ENCODE results near the gene RSPO3.

The RSPO3 gene

GRCh38 chr6:127080081-127080480 lies 38.4 kb upstream of the RSPO3 start:
- no peak for DNase-seq
- Histone ChIP-seq H3K9me3 (ENCODE audit: control extremely low read depth in 1 of 5, control insufficient read depth in 4 of 5, insufficient read depth in 2 of 5, low read depth in 1 of 5, low read length in 4 of 5) (no peaks in the 10 kb centered on the region), H3K4me3 (ENCODE audit: control insufficient read depth in 1 of 7, extremely low read depth in 1 of 7, insufficient read depth in 4 of 7, low read depth in 2 of 7, low read length in 6 of 7) (no peak overlapping the region), H3K4me1 (ENCODE audit: control extremely low read depth in 1 of 4, control insufficient read depth in 4 of 4, insufficient read depth in 4 of 4, low read length in 3 of 4) (no peaks in the 10 kb centered on the region), H3K36me3 (ENCODE audit: control insufficient read depth in 4 of 4, insufficient read depth in 4 of 4, low read length in 3 of 4) (no peaks in the 10 kb centered on the region), H3K27ac (ENCODE audit: insufficient read depth in 1 of 2, low read depth in 1 of 2, low read length in 2 of 2, poor library complexity in 1 of 2, severe bottlenecking in 2 of 2) (no peak overlapping the region), H3K27me3 (replicated peaks in 2 of 5; ENCODE audit: control insufficient read depth in 4 of 5, insufficient read depth in 5 of 5, low read length in 4 of 5) (peaks cover 0 to 3% (median 2%) of the 10 kb centered on the region in 5 experiments)
- POLR2A ChIA-PET, result no interaction called here
- WGBS (ENCODE audit: insufficient coverage), result 100% methylated on average over 3 of the region's 3 CpGs
- CTCF ChIA-PET, result no interaction called here

GRCh38 chr6:127083231-127083962 lies 35.1 kb upstream of the RSPO3 start:
- peaks cover 0 to 3% (median 2%) of the 10 kb centered on the region in 5 experiments for H3K27me3 ChIP-seq (replicated peaks in 2 of 5; ENCODE audit: control insufficient read depth in 4 of 5, insufficient read depth in 5 of 5, low read length in 4 of 5)
- DNase-seq, result no peak
- no peak overlapping the region for H3K27ac ChIP-seq (ENCODE audit: insufficient read depth in 1 of 2, low read depth in 1 of 2, low read length in 2 of 2, poor library complexity in 1 of 2, severe bottlenecking in 2 of 2)
- H3K9me3 ChIP-seq (ENCODE audit: control extremely low read depth in 1 of 5, control insufficient read depth in 4 of 5, insufficient read depth in 2 of 5, low read depth in 1 of 5, low read length in 4 of 5), result no peaks in the 10 kb centered on the region
- ChIA-PET CTCF (no interaction called here), POLR2A (no interaction called here)
- H3K36me3 ChIP-seq (ENCODE audit: control insufficient read depth in 4 of 4, insufficient read depth in 4 of 4, low read length in 3 of 4), result no peaks in the 10 kb centered on the region
- 92% methylated on average over 1 of the region's 2 CpGs for WGBS (ENCODE audit: insufficient coverage)
- H3K4me3 ChIP-seq (ENCODE audit: control insufficient read depth in 1 of 7, extremely low read depth in 1 of 7, insufficient read depth in 4 of 7, low read depth in 2 of 7, low read length in 6 of 7), result no peak overlapping the region
- H3K4me1 ChIP-seq (ENCODE audit: control extremely low read depth in 1 of 4, control insufficient read depth in 4 of 4, insufficient read depth in 4 of 4, low read length in 3 of 4), result no peaks in the 10 kb centered on the region

- H3K4me3 ChIP-seq (ENCODE audit: control insufficient read depth in 1 of 7, extremely low read depth in 1 of 7, insufficient read depth in 4 of 7, low read depth in 2 of 7, low read length in 6 of 7), result no peak overlapping the region
- CTCF ChIA-PET, result no interaction called here
- POLR2A ChIA-PET, result no interaction called here
- H3K4me1 ChIP-seq (ENCODE audit: control extremely low read depth in 1 of 4, control insufficient read depth in 4 of 4, insufficient read depth in 4 of 4, low read length in 3 of 4), result no peaks in the 10 kb centered on the region
- H3K27ac ChIP-seq (ENCODE audit: insufficient read depth in 1 of 2, low read depth in 1 of 2, low read length in 2 of 2, poor library complexity in 1 of 2, severe bottlenecking in 2 of 2), result no peak overlapping the region
- no peak for DNase-seq
- no peaks in the 10 kb centered on the region for H3K36me3 ChIP-seq (ENCODE audit: control insufficient read depth in 4 of 4, insufficient read depth in 4 of 4, low read length in 3 of 4)
- 77% methylated on average over 1 of the region's 2 CpGs for WGBS (ENCODE audit: insufficient coverage)
- no peaks in the 10 kb centered on the region for H3K9me3 ChIP-seq (ENCODE audit: control extremely low read depth in 1 of 5, control insufficient read depth in 4 of 5, insufficient read depth in 2 of 5, low read depth in 1 of 5, low read length in 4 of 5)
- peaks cover 0 to 3% (median 2%) of the 10 kb centered on the region in 5 experiments for H3K27me3 ChIP-seq (replicated peaks in 2 of 5; ENCODE audit: control insufficient read depth in 4 of 5, insufficient read depth in 5 of 5, low read length in 4 of 5)
Observed at GRCh38 chr6:127083963-127084310, 34.5 kb upstream of the RSPO3 start.

- CTCF ChIA-PET, result no interaction called here
Observed at GRCh38 chr6:127085181-127085580, 33.3 kb upstream of the RSPO3 start.

GRCh38 chr6:127090051-127090450 lies 28.4 kb upstream of the RSPO3 start:
- no peaks in the 10 kb centered on the region for H3K4me1 ChIP-seq (ENCODE audit: control extremely low read depth in 1 of 4, control insufficient read depth in 4 of 4, insufficient read depth in 4 of 4, low read length in 3 of 4)
- H3K9me3 ChIP-seq (ENCODE audit: control extremely low read depth in 1 of 5, control insufficient read depth in 4 of 5, insufficient read depth in 2 of 5, low read depth in 1 of 5, low read length in 4 of 5), result no peaks in the 10 kb centered on the region
- no CpG with 5 or more reads among the region's 1 CpG for WGBS (ENCODE audit: insufficient coverage)
- no peak overlapping the region for H3K4me3 ChIP-seq (ENCODE audit: control insufficient read depth in 1 of 7, extremely low read depth in 1 of 7, insufficient read depth in 4 of 7, low read depth in 2 of 7, low read length in 6 of 7)
- peaks cover 0 to 8% (median 4%) of the 10 kb centered on the region in 5 experiments for H3K27me3 ChIP-seq (replicated peaks in 2 of 5; ENCODE audit: control insufficient read depth in 4 of 5, insufficient read depth in 5 of 5, low read length in 4 of 5)
- ChIA-PET POLR2A (no interaction called here), CTCF (no interaction called here)
- no peak for DNase-seq
- H3K36me3 ChIP-seq (ENCODE audit: control insufficient read depth in 4 of 4, insufficient read depth in 4 of 4, low read length in 3 of 4), result no peaks in the 10 kb centered on the region
- no peak overlapping the region for H3K27ac ChIP-seq (ENCODE audit: insufficient read depth in 1 of 2, low read depth in 1 of 2, low read length in 2 of 2, poor library complexity in 1 of 2, severe bottlenecking in 2 of 2)

More at GRCh38 chr6:127085181-127085580, 33.3 kb upstream of the RSPO3 start:
- POLR2A ChIA-PET, result no interaction called here
- Histone ChIP-seq H3K27me3 (replicated peaks in 2 of 5; ENCODE audit: control insufficient read depth in 4 of 5, insufficient read depth in 5 of 5, low read length in 4 of 5) (peaks cover 0 to 2% (median 0%) of the 10 kb centered on the region in 5 experiments), H3K4me1 (ENCODE audit: control extremely low read depth in 1 of 4, control insufficient read depth in 4 of 4, insufficient read depth in 4 of 4, low read length in 3 of 4) (no peaks in the 10 kb centered on the region), H3K9me3 (ENCODE audit: control extremely low read depth in 1 of 5, control insufficient read depth in 4 of 5, insufficient read depth in 2 of 5, low read depth in 1 of 5, low read length in 4 of 5) (no peaks in the 10 kb centered on the region), H3K27ac (ENCODE audit: insufficient read depth in 1 of 2, low read depth in 1 of 2, low read length in 2 of 2, poor library complexity in 1 of 2, severe bottlenecking in 2 of 2) (no peak overlapping the region), H3K4me3 (ENCODE audit: control insufficient read depth in 1 of 7, extremely low read depth in 1 of 7, insufficient read depth in 4 of 7, low read depth in 2 of 7, low read length in 6 of 7) (no peak overlapping the region), H3K36me3 (ENCODE audit: control insufficient read depth in 4 of 4, insufficient read depth in 4 of 4, low read length in 3 of 4) (no peaks in the 10 kb centered on the region)
- WGBS (ENCODE audit: insufficient coverage), result 100% methylated on average over 2 of the region's 3 CpGs
- DNase-seq, result no peak

- peaks cover 0 to 8% (median 4%) of the 10 kb centered on the region in 5 experiments for H3K27me3 ChIP-seq (replicated peaks in 2 of 5; ENCODE audit: control insufficient read depth in 4 of 5, insufficient read depth in 5 of 5, low read length in 4 of 5)
- H3K4me3 ChIP-seq (ENCODE audit: control insufficient read depth in 1 of 7, extremely low read depth in 1 of 7, insufficient read depth in 4 of 7, low read depth in 2 of 7, low read length in 6 of 7), result no peak overlapping the region
- H3K36me3 ChIP-seq (ENCODE audit: control insufficient read depth in 4 of 4, insufficient read depth in 4 of 4, low read length in 3 of 4), result no peaks in the 10 kb centered on the region
- H3K27ac ChIP-seq (ENCODE audit: insufficient read depth in 1 of 2, low read depth in 1 of 2, low read length in 2 of 2, poor library complexity in 1 of 2, severe bottlenecking in 2 of 2), result no peak overlapping the region
- no peaks in the 10 kb centered on the region for H3K9me3 ChIP-seq (ENCODE audit: control extremely low read depth in 1 of 5, control insufficient read depth in 4 of 5, insufficient read depth in 2 of 5, low read depth in 1 of 5, low read length in 4 of 5)
- ChIA-PET CTCF (no interaction called here), POLR2A (no interaction called here)
- WGBS (ENCODE audit: insufficient coverage), result no CpG with 5 or more reads among the region's 3 CpGs
- H3K4me1 ChIP-seq (ENCODE audit: control extremely low read depth in 1 of 4, control insufficient read depth in 4 of 4, insufficient read depth in 4 of 4, low read length in 3 of 4), result no peaks in the 10 kb centered on the region
- DNase-seq, result no peak
Observed at GRCh38 chr6:127092466-127092865, 26.0 kb upstream of the RSPO3 start.

GRCh38 chr6:127094791-127095190 lies 23.7 kb upstream of the RSPO3 start:
- ChIA-PET CTCF (no interaction called here), POLR2A (no interaction called here)
- DNase-seq, result no peak
- H3K4me1 ChIP-seq (ENCODE audit: control extremely low read depth in 1 of 4, control insufficient read depth in 4 of 4, insufficient read depth in 4 of 4, low read length in 3 of 4), result no peaks in the 10 kb centered on the region
- WGBS (ENCODE audit: insufficient coverage), result no CpG with 5 or more reads among the region's 1 CpG
- peaks cover 0 to 8% (median 4%) of the 10 kb centered on the region in 5 experiments for H3K27me3 ChIP-seq (replicated peaks in 2 of 5; ENCODE audit: control insufficient read depth in 4 of 5, insufficient read depth in 5 of 5, low read length in 4 of 5)
- no peaks in the 10 kb centered on the region for H3K9me3 ChIP-seq (ENCODE audit: control extremely low read depth in 1 of 5, control insufficient read depth in 4 of 5, insufficient read depth in 2 of 5, low read depth in 1 of 5, low read length in 4 of 5)
- no peaks in the 10 kb centered on the region for H3K36me3 ChIP-seq (ENCODE audit: control insufficient read depth in 4 of 4, insufficient read depth in 4 of 4, low read length in 3 of 4)
- H3K4me3 ChIP-seq (ENCODE audit: control insufficient read depth in 1 of 7, extremely low read depth in 1 of 7, insufficient read depth in 4 of 7, low read depth in 2 of 7, low read length in 6 of 7), result no peak overlapping the region
- no peak overlapping the region for H3K27ac ChIP-seq (ENCODE audit: insufficient read depth in 1 of 2, low read depth in 1 of 2, low read length in 2 of 2, poor library complexity in 1 of 2, severe bottlenecking in 2 of 2)
